GM23338 (cell line): ENCODE measurements around the gene TUBB1. TPM values are rescaled to one million over a fixed set of nuclear protein-coding genes. Genes with fewer than 3 reads are reported as not detected.

ENCODE experiments used
- ATAC-seq: fragments of 200-7000 bp; cut with Tn5 transposase; 3 replicates; pipeline ENCODE4 v1.9.1; 2020
- DNase-seq: peaks from one replicate; pipeline ENCODE4 v3.0.0-alpha.2; 2015; ENCODE audit warnings: low spot score
- H2AFZ ChIP-seq: fragments of 200-600 bp; sonication (generic); 2 replicates; pipeline ENCODE4 v1.8.0; 2016; ENCODE audit warnings: antibody characterized with exemption, mild to moderate bottlenecking, moderate library complexity
- H3F3A ChIP-seq: fragments of 200-600 bp; sonication (generic); replicated peaks from 2 replicates; pipeline ENCODE4 v1.8.0; 2017; ENCODE audit warnings: antibody characterized with exemption, mixed run types, low read depth
- H3K27ac ChIP-seq: fragments of 200-600 bp; sonication (generic); 2 replicates; pipeline ENCODE4 v1.6.1; 2016; ENCODE audit warnings: low read depth
- H3K27me3 ChIP-seq: fragments of 200-600 bp; sonication (generic); 2 replicates; pipeline ENCODE4 v1.8.0; 2016; ENCODE audit warnings: mild to moderate bottlenecking, mixed run types, moderate library complexity; ENCODE audit not compliant: insufficient read depth
- H3K36me3 ChIP-seq: fragments of 200-600 bp; sonication (generic); 2 replicates; pipeline ENCODE4 v1.8.0; 2016; ENCODE audit warnings: mild to moderate bottlenecking; ENCODE audit not compliant: insufficient read depth
- H3K4me1 ChIP-seq: fragments of 200-600 bp; sonication (generic); 2 replicates; pipeline ENCODE4 v1.8.0; 2016; ENCODE audit warnings: mild to moderate bottlenecking, moderate library complexity; ENCODE audit not compliant: insufficient read depth
- H3K4me2 ChIP-seq: fragments of 200-600 bp; sonication (generic); 2 replicates; pipeline ENCODE4 v1.7.1; 2017; ENCODE audit warnings: mixed run types
- H3K4me3 ChIP-seq: fragments of 200-600 bp; sonication (generic); 2 replicates; pipeline ENCODE4 v1.6.1; 2016; ENCODE audit warnings: mixed run types
- H3K79me2 ChIP-seq: fragments of 200-600 bp; sonication (generic); replicated peaks from 2 replicates; pipeline ENCODE4 v1.8.0; 2017; ENCODE audit warnings: mild to moderate bottlenecking; ENCODE audit not compliant: insufficient read depth
- H3K9me2 ChIP-seq: fragments of 200-600 bp; sonication (generic); 2 replicates; pipeline ENCODE4 v1.8.0; 2017; ENCODE audit not compliant: insufficient read depth
- H4K20me1 ChIP-seq: fragments of 200-600 bp; sonication (generic); replicated peaks from 2 replicates; pipeline ENCODE4 v1.8.0; 2017; ENCODE audit warnings: mild to moderate bottlenecking; ENCODE audit not compliant: insufficient read depth
- H3K27ac Mint-ChIP-seq: 2 replicates; pipeline ENCODE4 v1.8.0; 2020; ENCODE audit warnings: inconsistent platforms, mild to moderate bottlenecking, moderate library complexity, mixed read lengths
- H3K27me3 Mint-ChIP-seq: 3 replicates; pipeline ENCODE4 v1.8.0; 2022; ENCODE audit warnings: low read depth, mild to moderate bottlenecking, moderate library complexity, mixed read lengths, inconsistent platforms; ENCODE audit not compliant: insufficient read depth, poor library complexity
- H3K36me3 Mint-ChIP-seq: 3 replicates; pipeline ENCODE4 v1.8.0; 2021; ENCODE audit warnings: low read depth, mild to moderate bottlenecking, inconsistent platforms, moderate library complexity, mixed read lengths
- H3K4me1 Mint-ChIP-seq: 3 replicates; pipeline ENCODE4 v1.8.0; 2020; ENCODE audit warnings: mild to moderate bottlenecking, inconsistent platforms, mixed read lengths
- H3K4me3 Mint-ChIP-seq: 3 replicates; pipeline ENCODE4 v1.8.0; 2021; ENCODE audit warnings: moderate library complexity, mild to moderate bottlenecking, inconsistent platforms, mixed read lengths
- H3K9me3 Mint-ChIP-seq: 3 replicates; pipeline ENCODE4 v1.8.0; 2020; ENCODE audit warnings: moderate library complexity, mild to moderate bottlenecking, inconsistent platforms, mixed read lengths
- CREB1 ChIP-seq: fragments of 250-450 bp; sonication (Bioruptor Pico); IDR thresholded peaks from 2 replicates; pipeline ENCODE4 v1.5.0; 2020; ENCODE audit warnings: low read depth, mild to moderate bottlenecking, moderate library complexity
- EZH2 ChIP-seq: fragments of 200-600 bp; sonication (generic); IDR thresholded peaks from one replicate; pipeline ENCODE4 v1.8.0; 2017; ENCODE audit warnings: antibody characterized with exemption, mild to moderate bottlenecking, low read depth; ENCODE audit not compliant: unreplicated experiment
- EZH2phosphoT487 ChIP-seq: fragments of 200-600 bp; sonication (generic); IDR thresholded peaks from one replicate; pipeline ENCODE4 v1.8.1; 2018; ENCODE audit warnings: antibody characterized with exemption; ENCODE audit not compliant: unreplicated experiment
- JUNB ChIP-seq: IDR thresholded peaks from one replicate; pipeline ENCODE4 v1.6.1; 2016; ENCODE audit warnings: antibody characterized with exemption; ENCODE audit not compliant: unreplicated experiment
- NANOG ChIP-seq: IDR thresholded peaks from 2 replicates; pipeline ENCODE4 v1.6.1; 2016; ENCODE audit warnings: antibody characterized with exemption, borderline replicate concordance
- POLR2AphosphoS5 ChIP-seq: IDR thresholded peaks from 2 replicates; pipeline ENCODE4 v1.6.1; 2016; ENCODE audit warnings: antibody characterized with exemption, low read depth
- REST ChIP-seq: IDR thresholded peaks from one replicate; pipeline ENCODE4 v1.6.1; 2018; ENCODE audit warnings: antibody characterized with exemption; ENCODE audit not compliant: unreplicated experiment
- STAT1 ChIP-seq: IDR thresholded peaks from one replicate; pipeline ENCODE4 v1.6.1; 2016; ENCODE audit warnings: antibody characterized with exemption; ENCODE audit not compliant: unreplicated experiment
- ZNF114 ChIP-seq: fragments of 250-450 bp; sonication (Bioruptor Pico); IDR thresholded peaks from 2 replicates; pipeline ENCODE4 v1.5.0; 2020; ENCODE audit warnings: mild to moderate bottlenecking, moderate library complexity
- ZNF331 ChIP-seq: fragments of 250-450 bp; sonication (Bioruptor Pico); IDR thresholded peaks from 2 replicates; pipeline ENCODE4 v1.5.0; 2020; ENCODE audit warnings: low read depth, mild to moderate bottlenecking, moderate library complexity
- polyA plus RNA-seq: library from polyadenylated mRNA; unstranded; fragments of >200 nt; fragmentation: Nextera tagmentation; extraction: Ambion mirVana; gene quantifications from 2 replicates; pipeline ENCODE4 v1.2.1, GENCODE V29; 2016
- total RNA-seq: library from RNA; depleted of rRNA; stranded (reverse); fragments of >200 nt; shearing (Covaris generic); gene quantifications from 2 replicates; pipeline ENCODE4 v1.2.3, GENCODE V29; 2014
- TF ChIP-seq, protein P1 (sequence below): IDR thresholded peaks from 2 replicates; pipeline ENCODE4 v1.6.1; 2016; ENCODE audit warnings: antibody characterized with exemption
- TF ChIP-seq, protein P2 (sequence below), 2 experiments: fragments of 200-600 bp in 1 of 2; sonication (generic) in 1 of 2; conservative IDR thresholded peaks; 2 replicates each; pipeline versions ENCODE4 v1.5.1 to v1.6.1; 2016 to 2017; ENCODE audit warnings: antibody characterized with exemption in 2 of 2, low read depth in 2 of 2, mild to moderate bottlenecking in 2 of 2, moderate library complexity in 1 of 2
- TF ChIP-seq, protein P3 (sequence below): fragments of 250-450 bp; sonication (Bioruptor Pico); IDR thresholded peaks from 2 replicates; pipeline ENCODE4 v1.5.0; 2020; ENCODE audit warnings: mild to moderate bottlenecking, moderate library complexity

TUBB1 gene
- total and polyA plus RNA-seq, 2 experiments from 2014 or later: not detected

- Mint-ChIP-seq H3K36me3 (peaks cover 5% of the 10 kb centered on the region), H3K27ac (no peak overlapping the region), H3K4me1 (peaks cover 10% of the 10 kb centered on the region; the same call in 2 of the 3 replicates), H3K27me3 (peaks cover 12% of the 10 kb centered on the region), H3K9me3 (no peaks in the 10 kb centered on the region), H3K4me3 (no peak overlapping the region)
- H3K79me2 ChIP-seq: no peaks in the 10 kb centered on the region
- H3K4me2 ChIP-seq: no peak overlapping the region
- H3F3A ChIP-seq: no peaks in the 10 kb centered on the region
- no peaks in the 10 kb centered on the region for H3K27me3 ChIP-seq
- H3K4me1 ChIP-seq: no peaks in the 10 kb centered on the region
- H3K4me3 ChIP-seq: no peak overlapping the region
- ATAC-seq: no peak
- H3K27ac ChIP-seq: no peak overlapping the region
- H4K20me1 ChIP-seq: no peaks in the 10 kb centered on the region
- no peak overlapping the region for H2AFZ ChIP-seq
- DNase-seq: no peak
- no peaks in the 10 kb centered on the region for H3K36me3 ChIP-seq
- TF ChIP-seq STAT1 (no peak), ZNF114 (CRISPR knock-in tag) (no peak), EZH2 (no peak), JUNB (no peak), ZNF331 (CRISPR knock-in tag) (no peak), REST (no peak), CREB1 (CRISPR knock-in tag) (no peak), POLR2AphosphoS5 (no peak), NANOG (no peak), EZH2phosphoT487 (no peak)
- TF ChIP-seq, protein P1, sequence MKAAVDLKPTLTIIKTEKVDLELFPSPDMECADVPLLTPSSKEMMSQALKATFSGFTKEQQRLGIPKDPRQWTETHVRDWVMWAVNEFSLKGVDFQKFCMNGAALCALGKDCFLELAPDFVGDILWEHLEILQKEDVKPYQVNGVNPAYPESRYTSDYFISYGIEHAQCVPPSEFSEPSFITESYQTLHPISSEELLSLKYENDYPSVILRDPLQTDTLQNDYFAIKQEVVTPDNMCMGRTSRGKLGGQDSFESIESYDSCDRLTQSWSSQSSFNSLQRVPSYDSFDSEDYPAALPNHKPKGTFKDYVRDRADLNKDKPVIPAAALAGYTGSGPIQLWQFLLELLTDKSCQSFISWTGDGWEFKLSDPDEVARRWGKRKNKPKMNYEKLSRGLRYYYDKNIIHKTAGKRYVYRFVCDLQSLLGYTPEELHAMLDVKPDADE: no peak
- TF ChIP-seq, protein P2, sequence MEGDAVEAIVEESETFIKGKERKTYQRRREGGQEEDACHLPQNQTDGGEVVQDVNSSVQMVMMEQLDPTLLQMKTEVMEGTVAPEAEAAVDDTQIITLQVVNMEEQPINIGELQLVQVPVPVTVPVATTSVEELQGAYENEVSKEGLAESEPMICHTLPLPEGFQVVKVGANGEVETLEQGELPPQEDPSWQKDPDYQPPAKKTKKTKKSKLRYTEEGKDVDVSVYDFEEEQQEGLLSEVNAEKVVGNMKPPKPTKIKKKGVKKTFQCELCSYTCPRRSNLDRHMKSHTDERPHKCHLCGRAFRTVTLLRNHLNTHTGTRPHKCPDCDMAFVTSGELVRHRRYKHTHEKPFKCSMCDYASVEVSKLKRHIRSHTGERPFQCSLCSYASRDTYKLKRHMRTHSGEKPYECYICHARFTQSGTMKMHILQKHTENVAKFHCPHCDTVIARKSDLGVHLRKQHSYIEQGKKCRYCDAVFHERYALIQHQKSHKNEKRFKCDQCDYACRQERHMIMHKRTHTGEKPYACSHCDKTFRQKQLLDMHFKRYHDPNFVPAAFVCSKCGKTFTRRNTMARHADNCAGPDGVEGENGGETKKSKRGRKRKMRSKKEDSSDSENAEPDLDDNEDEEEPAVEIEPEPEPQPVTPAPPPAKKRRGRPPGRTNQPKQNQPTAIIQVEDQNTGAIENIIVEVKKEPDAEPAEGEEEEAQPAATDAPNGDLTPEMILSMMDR (conservative IDR thresholded peaks at IDR 0.05; ENCODE audit: low read depth in 2 of 2): no peak
- TF ChIP-seq, protein P3, sequence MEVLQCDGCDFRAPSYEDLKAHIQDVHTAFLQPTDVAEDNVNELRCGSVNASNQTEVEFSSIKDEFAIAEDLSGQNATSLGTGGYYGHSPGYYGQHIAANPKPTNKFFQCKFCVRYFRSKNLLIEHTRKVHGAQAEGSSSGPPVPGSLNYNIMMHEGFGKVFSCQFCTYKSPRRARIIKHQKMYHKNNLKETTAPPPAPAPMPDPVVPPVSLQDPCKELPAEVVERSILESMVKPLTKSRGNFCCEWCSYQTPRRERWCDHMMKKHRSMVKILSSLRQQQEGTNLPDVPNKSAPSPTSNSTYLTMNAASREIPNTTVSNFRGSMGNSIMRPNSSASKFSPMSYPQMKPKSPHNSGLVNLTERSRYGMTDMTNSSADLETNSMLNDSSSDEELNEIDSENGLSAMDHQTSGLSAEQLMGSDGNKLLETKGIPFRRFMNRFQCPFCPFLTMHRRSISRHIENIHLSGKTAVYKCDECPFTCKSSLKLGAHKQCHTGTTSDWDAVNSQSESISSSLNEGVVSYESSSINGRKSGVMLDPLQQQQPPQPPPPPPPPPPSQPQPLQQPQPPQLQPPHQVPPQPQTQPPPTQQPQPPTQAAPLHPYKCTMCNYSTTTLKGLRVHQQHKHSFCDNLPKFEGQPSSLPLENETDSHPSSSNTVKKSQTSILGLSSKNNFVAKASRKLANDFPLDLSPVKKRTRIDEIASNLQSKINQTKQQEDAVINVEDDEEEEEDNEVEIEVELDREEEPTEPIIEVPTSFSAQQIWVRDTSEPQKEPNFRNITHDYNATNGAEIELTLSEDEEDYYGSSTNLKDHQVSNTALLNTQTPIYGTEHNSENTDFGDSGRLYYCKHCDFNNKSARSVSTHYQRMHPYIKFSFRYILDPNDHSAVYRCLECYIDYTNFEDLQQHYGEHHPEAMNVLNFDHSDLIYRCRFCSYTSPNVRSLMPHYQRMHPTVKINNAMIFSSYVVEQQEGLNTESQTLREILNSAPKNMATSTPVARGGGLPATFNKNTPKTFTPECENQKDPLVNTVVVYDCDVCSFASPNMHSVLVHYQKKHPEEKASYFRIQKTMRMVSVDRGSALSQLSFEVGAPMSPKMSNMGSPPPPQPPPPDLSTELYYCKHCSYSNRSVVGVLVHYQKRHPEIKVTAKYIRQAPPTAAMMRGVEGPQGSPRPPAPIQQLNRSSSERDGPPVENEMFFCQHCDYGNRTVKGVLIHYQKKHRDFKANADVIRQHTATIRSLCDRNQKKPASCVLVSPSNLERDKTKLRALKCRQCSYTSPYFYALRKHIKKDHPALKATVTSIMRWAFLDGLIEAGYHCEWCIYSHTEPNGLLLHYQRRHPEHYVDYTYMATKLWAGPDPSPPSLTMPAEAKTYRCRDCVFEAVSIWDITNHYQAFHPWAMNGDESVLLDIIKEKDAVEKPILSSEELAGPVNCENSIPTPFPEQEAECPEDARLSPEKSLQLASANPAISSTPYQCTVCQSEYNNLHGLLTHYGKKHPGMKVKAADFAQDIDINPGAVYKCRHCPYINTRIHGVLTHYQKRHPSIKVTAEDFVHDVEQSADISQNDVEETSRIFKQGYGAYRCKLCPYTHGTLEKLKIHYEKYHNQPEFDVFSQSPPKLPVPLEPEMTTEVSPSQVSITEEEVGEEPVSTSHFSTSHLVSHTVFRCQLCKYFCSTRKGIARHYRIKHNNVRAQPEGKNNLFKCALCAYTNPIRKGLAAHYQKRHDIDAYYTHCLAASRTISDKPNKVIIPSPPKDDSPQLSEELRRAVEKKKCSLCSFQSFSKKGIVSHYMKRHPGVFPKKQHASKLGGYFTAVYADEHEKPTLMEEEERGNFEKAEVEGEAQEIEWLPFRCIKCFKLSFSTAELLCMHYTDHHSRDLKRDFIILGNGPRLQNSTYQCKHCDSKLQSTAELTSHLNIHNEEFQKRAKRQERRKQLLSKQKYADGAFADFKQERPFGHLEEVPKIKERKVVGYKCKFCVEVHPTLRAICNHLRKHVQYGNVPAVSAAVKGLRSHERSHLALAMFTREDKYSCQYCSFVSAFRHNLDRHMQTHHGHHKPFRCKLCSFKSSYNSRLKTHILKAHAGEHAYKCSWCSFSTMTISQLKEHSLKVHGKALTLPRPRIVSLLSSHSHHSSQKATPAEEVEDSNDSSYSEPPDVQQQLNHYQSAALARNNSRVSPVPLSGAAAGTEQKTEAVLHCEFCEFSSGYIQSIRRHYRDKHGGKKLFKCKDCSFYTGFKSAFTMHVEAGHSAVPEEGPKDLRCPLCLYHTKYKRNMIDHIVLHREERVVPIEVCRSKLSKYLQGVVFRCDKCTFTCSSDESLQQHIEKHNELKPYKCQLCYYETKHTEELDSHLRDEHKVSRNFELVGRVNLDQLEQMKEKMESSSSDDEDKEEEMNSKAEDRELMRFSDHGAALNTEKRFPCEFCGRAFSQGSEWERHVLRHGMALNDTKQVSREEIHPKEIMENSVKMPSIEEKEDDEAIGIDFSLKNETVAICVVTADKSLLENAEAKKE (CRISPR knock-in tag): no peak
- H3K9me2 ChIP-seq: no peaks in the 10 kb centered on the region
These were observed 1.6 kb upstream of the TUBB1 start for GRCh38 chr20:59017493-59018231.
